GM19023 (cell line): ENCODE results near the gene C4B.
"Not testable (repeated sequence)": the region's sequence is repeated elsewhere in the genome, so short reads cannot be mapped to it uniquely, and the experiment has no call there.

ENCODE experiments used
- ATAC-seq: cut with Tn5 transposase; IDR thresholded peaks from one replicate; pipeline ENCODE4 v1.9.1; 2021; ENCODE audit warnings: mild to moderate bottlenecking, moderate library complexity; ENCODE audit not compliant: unreplicated experiment

Gene C4B

DNA sequence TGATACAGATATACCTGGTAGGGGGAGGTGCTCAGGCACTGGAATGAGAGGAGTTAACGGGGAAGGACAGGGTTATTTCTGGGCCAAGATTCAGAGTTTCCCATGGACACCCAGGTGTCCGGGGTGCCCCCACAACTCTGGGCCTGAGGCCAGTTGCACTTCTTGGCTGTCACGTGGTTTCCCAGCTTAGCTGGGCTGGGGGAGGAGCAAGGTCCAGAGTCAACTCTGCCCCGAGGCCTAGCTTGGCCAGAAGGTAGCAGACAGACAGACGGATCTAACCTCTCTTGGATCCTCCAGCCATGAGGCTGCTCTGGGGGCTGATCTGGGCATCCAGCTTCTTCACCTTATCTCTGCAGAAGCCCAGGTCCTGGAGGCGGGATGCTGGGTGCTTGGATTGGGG lies at the start of gene C4B:
TSS of gene C4B (plus strand) at position 249 of the 400 bp plus-strand sequence. CDS start at position 300, 51 bp downstream.
- not testable (repeated sequence) for ATAC-seq

- ATAC-seq: no peak
These were observed 48.9 kb upstream of the C4B start for GRCh38 chr6:31965700-31966099.

DNA sequence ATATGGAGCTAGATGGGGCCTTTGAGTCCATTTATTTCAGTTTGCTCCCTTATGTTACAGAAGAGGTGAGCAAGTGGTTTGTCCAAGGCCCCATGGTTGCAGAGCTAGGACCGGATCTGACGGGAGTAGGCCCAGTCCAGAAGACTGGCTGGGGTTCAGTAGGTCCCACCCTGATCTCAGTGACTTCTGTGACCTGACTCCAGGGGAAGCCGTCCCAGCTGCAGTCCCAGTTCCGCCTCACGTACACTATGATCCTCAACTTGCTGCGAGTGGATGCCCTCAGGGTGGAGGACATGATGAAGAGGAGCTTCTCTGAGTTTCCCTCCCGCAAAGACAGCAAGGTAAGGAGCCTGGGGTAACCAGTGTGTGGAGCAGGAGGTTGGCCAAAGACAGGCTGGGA lies 48.1 kb upstream of the C4B start:
- ATAC-seq: no peak

DNA sequence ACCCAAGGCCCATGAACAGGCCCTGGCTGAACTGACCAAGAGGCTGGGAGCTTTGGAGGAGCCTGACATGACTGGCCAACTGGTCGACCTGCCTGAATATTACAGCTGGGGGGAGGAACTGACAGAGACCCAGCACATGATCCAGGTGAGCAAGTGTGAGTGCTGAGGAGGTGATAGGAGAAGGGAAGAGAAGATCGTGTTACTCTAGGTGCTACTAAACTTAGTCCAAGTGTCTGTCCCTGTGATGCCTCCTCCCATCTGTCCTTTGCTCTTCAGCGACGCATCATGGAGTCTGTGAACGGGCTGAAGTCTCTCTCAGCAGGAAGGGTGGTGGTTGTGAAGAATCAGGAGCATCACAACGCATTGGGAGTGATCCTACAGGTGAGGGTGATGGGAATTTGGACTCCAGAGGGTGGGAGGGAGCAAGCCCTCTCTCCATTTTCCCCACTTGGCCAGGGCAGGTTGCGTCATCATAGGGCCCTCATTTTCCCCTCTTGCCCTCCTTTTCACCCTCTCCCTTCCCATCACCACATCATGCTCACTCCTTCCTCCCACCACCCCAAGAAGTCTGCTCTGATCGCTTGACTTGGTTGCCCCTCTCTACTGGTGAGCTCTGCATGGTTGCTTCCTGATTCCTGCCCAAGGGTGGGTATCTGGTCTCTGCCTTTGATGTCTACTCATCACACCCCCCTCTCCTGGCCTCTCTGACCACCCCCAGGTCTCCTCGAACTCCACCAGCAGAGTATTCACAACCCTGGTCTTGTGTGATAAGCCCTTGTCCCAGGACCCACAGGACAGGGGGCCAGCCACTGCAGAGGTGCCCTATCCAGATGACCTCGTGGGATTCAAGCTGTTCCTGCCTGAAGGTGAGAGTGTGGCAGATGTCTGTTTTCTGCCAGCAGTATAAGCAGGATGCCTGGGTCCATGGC lies 47.3 kb upstream of the C4B start:
- no peak for ATAC-seq

DNA sequence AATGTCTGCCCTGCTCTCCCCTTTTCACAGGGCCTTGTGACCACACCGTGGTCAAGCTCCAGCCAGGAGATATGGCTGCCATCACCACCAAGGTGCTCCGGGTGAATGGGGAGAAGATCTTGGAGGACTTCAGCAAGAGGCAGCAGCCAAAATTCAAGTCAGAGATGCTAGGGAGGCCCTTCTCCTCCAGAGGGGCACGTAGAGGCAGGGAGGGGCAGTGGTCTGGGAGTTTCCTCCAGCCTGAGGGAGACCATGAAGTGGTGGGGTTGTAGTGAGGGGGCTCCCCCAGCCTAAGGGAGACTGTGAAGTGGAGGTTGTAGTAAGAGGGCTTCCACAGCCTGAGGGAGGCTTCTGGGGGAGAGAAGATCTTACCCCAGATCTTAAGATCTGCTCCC lies 46.7 kb upstream of the C4B start:
- ATAC-seq: no peak

DNA sequence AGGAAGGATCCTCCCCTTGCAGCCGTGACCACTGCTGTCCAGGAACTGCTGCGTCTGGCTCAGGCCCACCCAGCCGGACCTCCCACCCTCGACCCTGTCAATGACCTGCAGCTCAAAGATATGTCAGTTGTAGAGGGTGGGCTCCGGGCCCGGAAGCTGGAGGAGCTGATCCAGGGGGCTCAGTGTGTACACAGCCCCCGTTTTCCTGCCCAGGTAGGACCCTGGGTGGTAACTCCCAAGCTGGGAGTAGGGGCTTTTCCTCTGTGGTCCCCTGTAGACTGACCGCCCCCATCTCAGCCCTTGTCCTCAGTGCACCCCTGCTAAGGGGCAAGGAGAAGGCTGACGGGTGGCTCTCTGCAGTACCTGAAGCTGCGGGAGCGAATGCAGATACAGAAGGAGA lies 46.3 kb upstream of the C4B start:
- ATAC-seq: no peak

DNA sequence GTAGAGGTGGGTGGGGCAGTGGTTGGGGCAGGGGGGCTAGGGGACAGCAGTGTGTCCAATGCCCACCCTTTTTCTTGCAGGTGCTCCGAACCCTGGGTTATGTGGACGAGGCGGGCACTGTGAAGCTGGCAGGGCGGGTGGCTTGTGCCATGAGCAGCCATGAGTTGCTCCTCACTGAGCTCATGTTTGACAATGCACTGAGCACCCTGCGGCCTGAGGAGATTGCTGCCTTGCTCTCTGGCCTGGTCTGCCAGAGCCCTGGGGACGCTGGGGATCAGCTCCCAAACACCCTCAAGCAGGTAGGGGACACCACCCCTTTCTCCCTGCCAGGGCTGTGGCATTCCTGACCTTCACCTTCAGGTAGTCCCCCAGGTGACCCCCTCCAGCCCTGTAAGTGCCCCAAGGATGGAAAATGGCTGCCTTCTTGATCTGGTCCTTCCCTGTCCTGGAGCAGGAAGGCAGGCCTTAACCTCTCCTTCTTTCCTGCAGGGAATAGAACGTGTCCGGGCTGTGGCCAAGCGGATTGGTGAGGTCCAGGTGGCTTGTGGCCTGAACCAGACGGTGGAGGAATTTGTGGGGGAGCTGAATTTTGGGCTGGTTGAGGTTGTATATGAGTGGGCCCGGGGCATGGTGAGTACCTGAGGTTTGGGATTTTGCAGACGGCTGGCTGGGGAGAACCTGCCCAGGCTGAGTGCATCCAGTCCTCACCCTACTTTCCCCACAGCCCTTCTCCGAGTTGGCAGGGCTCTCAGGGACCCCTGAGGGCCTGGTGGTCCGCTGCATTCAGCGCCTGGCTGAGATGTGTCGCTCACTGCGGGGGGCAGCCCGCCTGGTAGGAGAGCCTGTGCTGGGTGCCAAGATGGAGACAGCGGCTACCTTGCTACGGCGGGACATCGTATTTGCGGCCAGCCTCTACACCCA lies 45.5 kb upstream of the C4B start:
- ATAC-seq: no peak

- no peak for ATAC-seq
These were observed 44.6 kb upstream of the C4B start for GRCh38 chr6:31969712-31970603.

DNA sequence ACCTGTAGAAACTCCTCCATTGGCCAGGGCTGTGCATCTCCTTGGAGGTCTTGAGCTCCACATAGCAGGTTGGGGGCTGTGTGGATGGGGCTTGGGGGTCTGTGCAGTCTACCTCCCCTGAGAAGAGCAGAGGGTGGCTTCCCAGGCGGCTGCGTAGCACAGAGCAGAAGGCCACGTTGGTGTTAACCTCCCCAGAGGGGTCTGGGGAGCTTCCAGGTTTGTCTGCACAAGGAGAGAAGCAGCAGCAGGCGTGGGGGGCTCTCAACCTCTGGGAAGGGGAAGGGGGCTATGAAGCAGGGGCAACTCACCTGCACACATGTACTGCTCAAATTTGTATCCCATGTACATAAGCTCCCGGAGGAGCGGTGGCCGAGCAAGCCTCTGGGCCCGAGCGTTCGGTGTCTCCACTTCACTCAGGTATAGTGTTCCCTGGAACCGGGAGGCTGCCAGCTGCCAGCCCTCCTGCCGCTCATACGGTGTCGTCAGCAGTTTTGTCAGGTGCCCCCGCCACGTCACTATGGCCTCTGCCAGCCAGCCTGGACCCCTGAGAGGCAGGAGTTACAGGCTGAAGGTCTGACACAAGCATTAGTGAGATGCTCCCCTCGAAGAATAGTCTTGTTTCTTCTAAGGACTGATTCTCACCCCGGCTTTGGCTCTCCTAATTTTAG lies 43.9 kb upstream of the C4B start:
- no peak for ATAC-seq

- no peak for ATAC-seq
These were observed 43.2 kb upstream of the C4B start for GRCh38 chr6:31971279-31971992.

- ATAC-seq: peak; percentile 93
These were observed 42.4 kb upstream of the C4B start, which contains the start of gene DXO for GRCh38 chr6:31971993-31972708. TSS of gene DXO (minus strand) at chr6:31972138. CDS start at chr6:31971675, 463 bp downstream.

- no peak for ATAC-seq
These were observed 41.8 kb upstream of the C4B start for GRCh38 chr6:31972709-31973350.

- not testable (repeated sequence) for ATAC-seq
These were observed 38.5 kb upstream of the C4B start for GRCh38 chr6:31976065-31976464.

GRCh38 chr6:31977816-31978431 lies 36.7 kb upstream of the C4B start:
- no peak for ATAC-seq

GRCh38 chr6:31978831-31979230 lies 35.8 kb upstream of the C4B start:
- ATAC-seq: no peak

DNA sequence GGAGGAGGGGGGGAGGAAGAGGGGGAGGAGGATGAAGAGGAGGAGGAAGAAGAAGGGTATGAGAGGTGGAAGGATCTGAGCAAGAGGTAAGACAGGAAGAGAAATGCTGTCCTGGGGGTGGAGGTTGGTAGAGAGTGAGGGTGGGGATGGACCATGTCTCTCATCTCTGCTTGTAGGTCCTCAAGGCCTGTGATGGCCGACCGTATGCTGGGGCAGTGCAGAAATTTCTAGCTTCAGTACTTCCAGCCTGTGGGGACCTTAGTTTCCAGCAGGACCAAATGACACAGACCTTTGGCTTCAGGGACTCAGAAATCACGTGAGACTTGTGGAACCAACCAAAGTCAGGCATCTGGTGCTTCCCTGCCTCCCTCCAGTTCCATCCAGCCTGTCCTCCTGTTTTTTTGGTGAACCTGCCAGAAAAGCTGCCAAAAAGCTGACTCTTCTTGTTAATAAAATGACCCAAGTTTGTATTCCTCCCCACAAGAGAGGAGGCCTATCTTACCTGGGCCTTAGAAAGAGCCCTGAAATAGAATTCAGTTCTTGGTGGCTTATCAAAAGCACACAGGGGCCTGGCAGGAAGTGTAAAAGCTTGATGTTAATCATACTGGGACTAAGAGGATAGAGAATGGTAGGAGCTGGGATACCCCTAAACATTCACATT lies 35.2 kb upstream of the C4B start:
- ATAC-seq: no peak

DNA sequence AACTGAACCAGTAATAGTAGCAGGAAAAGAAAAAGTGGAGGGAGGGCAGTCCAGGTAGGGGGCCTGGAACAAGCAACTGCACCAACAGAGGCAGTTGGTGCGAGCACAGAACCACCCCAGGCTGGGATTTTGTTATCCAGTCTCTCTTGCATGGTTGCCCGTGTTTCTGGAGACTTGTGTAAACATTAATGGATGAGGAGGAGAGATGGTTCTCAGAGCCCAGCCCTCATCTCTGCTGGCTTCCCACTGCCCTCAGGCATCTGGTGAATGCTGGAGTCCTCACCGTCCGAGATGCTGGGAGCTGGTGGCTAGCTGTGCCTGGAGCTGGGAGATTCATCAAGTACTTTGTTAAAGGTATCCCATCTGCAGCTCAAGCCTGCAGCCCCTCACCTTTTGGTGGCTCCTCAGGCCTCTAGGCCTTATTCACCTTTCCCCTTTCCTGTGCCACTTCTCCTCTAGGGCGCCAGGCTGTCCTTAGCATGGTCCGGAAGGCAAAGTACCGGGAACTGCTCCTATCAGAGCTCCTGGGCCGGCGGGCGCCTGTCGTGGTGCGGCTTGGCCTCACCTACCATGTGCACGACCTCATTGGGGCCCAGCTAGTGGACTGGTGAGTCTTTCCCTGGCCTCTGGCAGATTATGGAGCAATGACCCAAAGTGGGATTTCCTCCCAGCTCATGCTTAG lies 34.3 kb upstream of the C4B start:
- ATAC-seq: not testable (repeated sequence)
